Pancreas (tissue), 10 donors: ENCODE data around the gene TMA7. TPM values are rescaled to one million over a fixed set of nuclear protein-coding genes. Genes with fewer than 3 reads are reported as not detected.

Experiments
- ATAC-seq, 4 donors: fragments of 200-7000 bp; cut with Tn5 transposase; one replicate each; pipeline versions ENCODE4 v1.8.0 to v1.9.1; 2020; ENCODE audit warnings: mild to moderate bottlenecking in 4 of 4, moderate library complexity in 4 of 4
- DNase-seq, 6 donors: peaks; one replicate each; pipeline ENCODE4 v3.0.0-alpha.2; 2020
- FAIRE-seq: peaks from 2 replicates; lab custom pipeline; 2012; peaks lifted over from hg19 to GRCh38; lab: Jason Lieb, UNC
- H3K27ac ChIP-seq, 4 donors: fragments of 200-600 bp; sonication (generic); 1 replicate in 3 of 4; 2 replicates in 1 of 4; pipeline versions ENCODE4 v1.5.0 to v1.8.0; 2020
- H3K27me3 ChIP-seq, 4 donors: fragments of 200-600 bp; one replicate each; pipeline ENCODE4 v1.8.0; 2021
- H3K36me3 ChIP-seq, 3 donors: fragments of 200-600 bp; sonication (generic) in 1 of 3; one replicate each; pipeline versions ENCODE4 v1.5.0 to v1.8.0; 2020 to 2021
- H3K4me1 ChIP-seq, 3 donors: fragments of 200-600 bp; one replicate each; pipeline ENCODE4 v1.8.0; 2021
- H3K4me3 ChIP-seq, 4 donors: fragments of 200-600 bp; sonication (generic) in 2 of 4; one replicate each; pipeline versions ENCODE4 v1.5.0 to v1.8.0; 2020 to 2021
- H3K9me3 ChIP-seq, 4 donors: fragments of 200-600 bp; one replicate each; pipeline ENCODE4 v1.8.0; 2021
- CTCF ChIP-seq, 4 donors: fragments of 200-600 bp; sonication (generic) in 3 of 4; IDR thresholded peaks; one replicate each; pipeline versions ENCODE4 v1.5.0 to v1.8.0; 2021; ENCODE audit warnings: antibody characterized with exemption in 4 of 4
- WGBS, 2 donors: extraction: QIAGEN DNeasy Blood & Tissue Kit; methylation state at CpG; one replicate each; pipeline ENCODE4 v1.1.7; 2013; 5-methylcytosine and 5-hydroxymethylcytosine counted together
- intact Hi-C, 3 donors: fragments of 100-400 bp; cut with DNase I; formaldehyde crosslinking; loops; one replicate each; pipeline versions ENCODE4 v1.11.1 to v1.14.2; 2022
- polyA plus RNA-seq, 2 donors: library from polyadenylated mRNA; stranded (reverse); fragments of 200-250 nt; gene quantifications; one replicate each; pipeline ENCODE4 v1.2.3, GENCODE V29; 2013
- total RNA-seq, 6 donors: library from RNA; stranded (reverse); fragmentation: NEBNext Ultra II Directional in 4 of 6; extraction: Animal tissue kit (Norgen Biotek cat#: 25700) in 4 of 6; gene quantifications; one replicate each; pipeline versions ENCODE4 v1.2.1 to v1.2.4, GENCODE V29; 2021 to 2023
- donor health status: healthy with polysubstance abuse.
- donor health status: DM: no; HTN: no; CAD: no; lungs with moderate emphysema.
- donor health status: DM: no; HTN: no; CAD: no.
- donor health status: control.
- donor health status: control.
- donor health status: Bipolar disorder and iron deficiency.
- donor health status: DM: yes; HTN: yes; CAD: no.
- donor health status: DM: no; HTN: no; CAD: no.
- donor health status: DM: no; HTN: no; CAD: no.
- donor health status: DM: yes; HTN: yes; CAD: no.

TMA7 gene
- total and polyA plus RNA-seq, 8 donors = 59.0 to 320 (median 72.5) TPM

GRCh38 chr3:48433472-48434118 lies 6.5 kb upstream of the TMA7 start:
- no peak for ATAC-seq
- no peak for TF ChIP-seq CTCF (IDR thresholded peaks at IDR 0.05)
- Histone ChIP-seq H3K9me3 (no peaks in the 10 kb centered on the region), H3K27ac (no peak overlapping the region), H3K4me1 (peaks cover 0 to 9% (median 5%) of the 10 kb centered on the region in 3 donors), H3K27me3 (no peaks in the 10 kb centered on the region), H3K4me3 (no peak overlapping the region), H3K36me3 (peaks cover 0 to 4% (median 0%) of the 10 kb centered on the region in 3 donors)
- intact Hi-C loops = loop anchor here in 1 of 3 donors (10.0 kb wide), 1 partner anchor 159 kb away; no protein-coding TSS in a partner anchor
- FAIRE-seq = no peak
- DNase-seq = peak in 1 of 6 donors; percentile 12
- 85 to 87% methylated on average over 12 of the region's 12 CpGs for WGBS, 2 donors

GRCh38 chr3:48434591-48435222 lies 5.3 kb upstream of the TMA7 start:
- Histone ChIP-seq H3K27ac (no peak overlapping the region), H3K9me3 (no peaks in the 10 kb centered on the region), H3K4me1 (peaks cover 3 to 9% (median 8%) of the 10 kb centered on the region in 3 donors), H3K36me3 (peaks cover 0 to 4% (median 0%) of the 10 kb centered on the region in 3 donors), H3K27me3 (no peaks in the 10 kb centered on the region), H3K4me3 (no peak overlapping the region)
- no peak for TF ChIP-seq CTCF (IDR thresholded peaks at IDR 0.05)
- ATAC-seq (no peak), DNase-seq (peak in 2 of 6 donors; percentile 15 to 72), FAIRE-seq (no peak)
- WGBS, 2 donors = 62 to 67% methylated on average over 15 of the region's 15 CpGs
- intact Hi-C loops = loop anchor here (5.0 to 10.0 kb wide), 3 partner anchors 32 to 162 kb away; no protein-coding TSS in a partner anchor

- peak in 1 of 6 donors; percentile 12 for DNase-seq
- intact Hi-C loops = loop anchor here (5.0 to 10.0 kb wide), 3 partner anchors 33 to 163 kb away; no protein-coding TSS in a partner anchor
- no peak for ATAC-seq
Observed at GRCh38 chr3:48435223-48435595, 4.8 kb upstream of the TMA7 start.

GRCh38 chr3:48435774-48436476 lies 4.1 kb upstream of the TMA7 start:
- H3K27me3 ChIP-seq = no peaks in the 10 kb centered on the region
- DNase-seq (peak; percentile 77 to 90 (median 87)), FAIRE-seq (no peak), ATAC-seq (peak; percentile 51 to 79 (median 72))
- peak; percentile 84 to 98 (median 98) for TF ChIP-seq CTCF (IDR thresholded peaks at IDR 0.05)
- H3K9me3 ChIP-seq = no peaks in the 10 kb centered on the region
- H3K27ac ChIP-seq = no peak overlapping the region
- peaks cover 3% of the 10 kb centered on the region in 3 donors for H3K4me1 ChIP-seq
- no peak overlapping the region for H3K4me3 ChIP-seq
- H3K36me3 ChIP-seq = peaks cover 0 to 4% (median 0%) of the 10 kb centered on the region in 3 donors
- intact Hi-C loops = loop anchor here (2.0 to 10.0 kb wide), 4 partner anchors 34 to 164 kb away; no protein-coding TSS in a partner anchor
- WGBS, 2 donors = 34 to 35% methylated on average over 7 of the region's 7 CpGs

More at GRCh38 chr3:48435223-48435595, 4.8 kb upstream of the TMA7 start:
- peaks cover 0 to 4% (median 0%) of the 10 kb centered on the region in 3 donors for H3K36me3 ChIP-seq
- no peak overlapping the region for H3K27ac ChIP-seq
- H3K4me3 ChIP-seq = no peak overlapping the region
- peaks cover 3 to 9% (median 8%) of the 10 kb centered on the region in 3 donors for H3K4me1 ChIP-seq
- FAIRE-seq = no peak
- H3K27me3 ChIP-seq = no peaks in the 10 kb centered on the region
- no peaks in the 10 kb centered on the region for H3K9me3 ChIP-seq
- 79 to 87% methylated on average over 4 of the region's 4 CpGs for WGBS, 2 donors
- no peak for TF ChIP-seq CTCF (IDR thresholded peaks at IDR 0.05)
